Prostate gland (tissue), 2 donors: ENCODE results near the gene GALM. TPM values are rescaled to one million over a fixed set of nuclear protein-coding genes. Genes with fewer than 3 reads are reported as not detected.
"Not testable (repeated sequence)": the region's sequence is repeated elsewhere in the genome, so short reads cannot be mapped to it uniquely, and the experiment has no call there.

Experiments used
- DNase-seq: peaks from one replicate; pipeline ENCODE4 v3.0.0-alpha.2; 2019; ENCODE audit warnings: low spot score
- H3K27ac ChIP-seq, 2 donors: fragments of 200-600 bp; sonication (generic); 2 replicates each; pipeline ENCODE4 v1.5.1; 2017 to 2019
- H3K27me3 ChIP-seq: fragments of 200-600 bp; sonication (generic); replicated peaks from 2 replicates; pipeline ENCODE4 v1.5.1; 2019; ENCODE audit not compliant: insufficient read depth
- H3K36me3 ChIP-seq, 2 donors: fragments of 200-600 bp; sonication (generic); 1 replicate in 1 of 2; 2 replicates in 1 of 2; pipeline versions ENCODE4 v1.5.1 to v1.8.1; 2017 to 2019
- H3K4me1 ChIP-seq: fragments of 200-600 bp; sonication (generic); replicated peaks from 2 replicates; pipeline ENCODE4 v1.5.1; 2019
- H3K4me3 ChIP-seq, 2 donors: fragments of 200-600 bp; sonication (generic); 2 replicates each; pipeline ENCODE4 v1.5.1; 2017 to 2019
- H3K9me3 ChIP-seq: fragments of 200-600 bp; sonication (generic); 2 replicates; pipeline ENCODE4 v1.5.1; 2017
- CTCF ChIP-seq, 4 experiments: fragments of 200-600 bp in 2 of 4; fragments of 450-650 bp in 2 of 4; sonication (generic) in 2 of 4; IDR thresholded peaks; 1 replicate in 3 of 4; 2 replicates in 1 of 4; pipeline ENCODE4 v1.5.1; 2016 to 2019; ENCODE audit warnings: antibody characterized with exemption in 4 of 4, mild to moderate bottlenecking in 2 of 4, moderate library complexity in 2 of 4
- POLR2A ChIP-seq: fragments of 450-650 bp; IDR thresholded peaks from one replicate; pipeline ENCODE4 v1.6.1; 2016; ENCODE audit warnings: antibody characterized with exemption, mild to moderate bottlenecking
- POLR2AphosphoS5 ChIP-seq: sonication (generic); formaldehyde crosslinking; IDR thresholded peaks from one replicate; pipeline ENCODE4 v1.6.1; 2017; ENCODE audit warnings: antibody characterized with exemption
- WGBS: methylation state at CpG from one replicate; pipeline ENCODE4 v1.1.5; 2018; 5-methylcytosine and 5-hydroxymethylcytosine counted together
- intact Hi-C: fragments of 100-400 bp; cut with DNase I; formaldehyde crosslinking; loops from one replicate; pipeline ENCODE4 v1.14.2; 2022
- total RNA-seq, 2 donors: library from RNA; depleted of rRNA; stranded (reverse); fragments of >200 nt; gene quantifications; one replicate each; pipeline ENCODE4 v1.1.0, GENCODE V29; 2016

GALM gene
- total RNA-seq, 2 donors from 2014 or later, result 5.6 to 22.3 TPM

- no peaks in the 10 kb centered on the region for H3K36me3 ChIP-seq
- H3K4me1 ChIP-seq, result no peaks in the 10 kb centered on the region
- H3K27ac ChIP-seq, result no peak overlapping the region
- no peak for TF ChIP-seq POLR2AphosphoS5
- no peak for TF ChIP-seq CTCF (IDR thresholded peaks at IDR 0.05)
- no peak for TF ChIP-seq POLR2A
- H3K9me3 ChIP-seq, result no peaks in the 10 kb centered on the region
- intact Hi-C loops, result no loop called here
- DNase-seq, result no peak
- no peak overlapping the region for H3K4me3 ChIP-seq
- H3K27me3 ChIP-seq, result no peaks in the 10 kb centered on the region
- 90% methylated on average over 4 of the region's 4 CpGs for WGBS
These were observed 29.8 kb upstream of the GALM start for GRCh38 chr2:38636069-38636468.

DNA sequence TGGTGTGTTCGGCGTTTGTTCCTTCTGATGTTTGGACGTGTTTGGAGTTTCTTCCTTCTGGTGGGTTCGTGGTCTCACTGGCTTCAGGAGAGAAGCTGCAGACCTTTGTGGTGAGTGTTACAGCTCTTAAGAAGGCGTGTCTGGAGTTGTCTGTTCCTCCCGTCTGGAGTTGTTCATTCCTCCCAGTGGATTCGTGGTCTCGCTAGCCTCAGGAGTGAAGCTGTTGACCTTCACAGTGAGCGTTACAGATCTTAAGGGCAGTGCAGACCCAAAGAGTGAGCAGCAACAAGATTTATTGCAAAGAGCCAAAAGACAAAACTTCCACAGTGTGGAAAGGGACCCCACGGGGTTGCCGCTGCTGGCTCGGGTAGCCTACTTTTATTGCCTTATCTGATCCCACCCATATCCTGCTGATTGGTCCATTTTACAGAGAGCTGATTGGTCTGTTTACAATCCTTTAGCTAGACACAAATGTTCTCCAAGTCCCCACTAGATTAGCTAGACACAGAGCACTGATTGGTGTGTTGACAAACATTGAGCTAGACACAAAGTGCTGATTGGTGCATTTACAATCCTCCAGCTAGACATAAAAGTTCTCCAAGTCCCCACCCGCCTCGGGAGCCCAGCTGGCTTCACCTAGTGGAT lies 23.4 kb upstream of the GALM start:
- DNase-seq, H3K4me1 ChIP-seq, H3K9me3 ChIP-seq, intact Hi-C loops, H3K27ac ChIP-seq, H3K4me3 ChIP-seq, H3K27me3 ChIP-seq, H3K36me3 ChIP-seq: not testable (repeated sequence)
- 83% methylated on average over 14 of the region's 14 CpGs for WGBS

DNA sequence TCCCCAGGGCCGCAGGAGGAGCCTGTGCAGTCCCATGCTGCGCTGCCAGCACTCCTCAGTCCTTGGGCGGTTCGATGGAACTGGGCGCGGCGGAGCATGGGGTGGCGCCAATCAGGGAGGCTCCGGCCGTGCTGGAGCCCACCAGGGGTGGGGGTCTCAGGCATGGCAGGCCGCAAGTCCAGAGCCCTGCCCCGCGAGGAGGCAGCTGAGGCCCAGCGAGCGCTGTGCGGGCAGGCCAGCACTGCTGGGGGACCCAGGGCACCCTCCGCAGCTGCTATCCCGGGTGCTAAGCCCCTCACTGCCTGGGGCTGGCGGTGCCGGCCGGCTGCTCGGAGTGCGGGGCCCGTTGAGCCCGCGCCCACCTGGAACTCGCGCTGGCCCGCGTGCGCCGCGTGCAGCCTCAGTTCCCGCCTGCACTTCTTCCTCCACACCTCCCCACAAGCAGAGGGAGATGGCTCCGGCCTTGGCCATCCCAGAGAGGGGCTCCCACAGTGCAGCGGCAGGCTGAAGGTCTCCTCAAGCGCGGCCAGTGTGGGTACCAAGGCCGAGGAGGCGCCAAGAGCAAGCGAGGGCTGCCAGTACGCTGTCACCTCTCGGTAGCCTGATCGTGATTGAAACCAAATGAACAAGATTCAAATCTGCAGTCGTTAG lies 22.8 kb upstream of the GALM start:
- Histone ChIP-seq H3K4me1 (no peaks in the 10 kb centered on the region), H3K9me3 (no peaks in the 10 kb centered on the region), H3K27me3 (no peaks in the 10 kb centered on the region), H3K4me3 (no peak overlapping the region), H3K27ac (no peak overlapping the region), H3K36me3 (no peaks in the 10 kb centered on the region)
- intact Hi-C loops, result no loop called here
- TF ChIP-seq POLR2A, result no peak
- no peak for TF ChIP-seq POLR2AphosphoS5
- no peak for TF ChIP-seq CTCF (IDR thresholded peaks at IDR 0.05)
- WGBS, result 96% methylated on average over 45 of the region's 45 CpGs
- DNase-seq, result no peak

DNA sequence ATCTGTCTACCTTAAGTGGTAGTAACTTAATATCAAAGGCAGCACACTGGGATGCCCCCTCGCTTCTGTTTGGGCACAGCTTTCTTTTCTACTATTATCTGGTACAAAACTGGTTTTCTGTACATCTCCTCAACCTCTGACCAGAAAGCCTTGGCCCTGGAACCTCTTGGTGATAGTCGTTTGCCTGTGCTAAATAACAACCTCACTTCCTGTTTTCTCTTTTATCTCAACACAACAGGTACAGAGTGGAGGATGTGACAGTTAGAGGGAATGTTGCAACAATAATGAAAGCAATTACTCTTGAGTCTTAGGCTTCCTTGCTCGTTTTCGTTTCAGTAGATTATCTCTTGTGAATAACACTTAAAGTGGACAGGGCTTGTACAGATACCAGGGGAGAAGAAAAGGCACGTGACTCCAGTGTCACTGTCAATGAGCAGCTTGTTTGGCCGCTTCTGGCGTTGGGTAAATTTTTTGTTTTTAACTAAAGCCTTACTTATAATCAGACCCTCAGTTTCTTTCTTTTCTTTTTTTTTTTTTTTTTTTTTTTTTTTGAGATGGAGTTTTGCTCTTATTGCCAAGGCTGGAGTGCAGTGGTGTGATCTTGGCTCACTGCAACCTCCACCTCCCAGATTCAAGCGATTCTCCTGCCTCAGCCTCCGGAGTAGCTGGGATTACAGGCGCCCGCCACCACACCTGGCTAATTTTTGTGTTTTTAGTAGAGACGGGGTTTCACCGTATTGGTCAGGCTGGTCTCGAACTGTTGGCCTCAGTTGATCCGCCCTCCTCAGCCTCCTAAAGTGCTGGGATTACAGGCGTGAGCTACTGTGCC lies 22.0 kb upstream of the GALM start:
- H3K27me3 ChIP-seq, H3K4me1 ChIP-seq, H3K27ac ChIP-seq, H3K4me3 ChIP-seq, H3K36me3 ChIP-seq, H3K9me3 ChIP-seq, intact Hi-C loops, DNase-seq: not testable (repeated sequence)
- 92% methylated on average over 16 of the region's 16 CpGs for WGBS

GRCh38 chr2:38648107-38648761 lies 17.7 kb upstream of the GALM start:
- no peak overlapping the region for H3K27ac ChIP-seq
- H3K4me3 ChIP-seq, result no peak overlapping the region
- no peak for DNase-seq
- H3K9me3 ChIP-seq, result no peaks in the 10 kb centered on the region
- no peaks in the 10 kb centered on the region for H3K4me1 ChIP-seq
- WGBS, result 83% methylated on average over 7 of the region's 7 CpGs
- TF ChIP-seq CTCF (IDR thresholded peaks at IDR 0.05) (no peak), POLR2A (no peak), POLR2AphosphoS5 (no peak)
- no peaks in the 10 kb centered on the region for H3K36me3 ChIP-seq
- H3K27me3 ChIP-seq, result no peaks in the 10 kb centered on the region
- intact Hi-C loops, result no loop called here
